Naive thymus-derived CD8-positive, alpha-beta T cell (primary cell): ENCODE measurements around the gene GPR42. TPM values are rescaled to one million over a fixed set of nuclear protein-coding genes. Genes with fewer than 3 reads are reported as not detected.

Experiments used
- microRNA-seq: library from miRNA; unstranded; fragments of <30 nt; microRNA quantifications from one replicate; pipeline ENCODE4 v1.2.0, GENCODE V29; 2022; ENCODE audit warnings: borderline microRNAs expressed
- polyA plus RNA-seq, 3 donors: library from polyadenylated mRNA; unstranded; fragments of 300-500 nt; fragmentation: Illumina TruSeq; gene quantifications; one replicate each; pipeline ENCODE4 v1.2.3, GENCODE V29; 2021
- total RNA-seq, 8 experiments: library from RNA in 2 of 8; stranded (reverse) in 2 of 8; gene quantifications; one replicate each; pipeline ENCODE4 v1.2.3 and lab custom pipeline; 2021 to 2026

GPR42 gene
- total and polyA plus RNA-seq, 5 experiments from 2014 or later, result not detected

Small RNA genes lying within 50 kb of the gene (microRNA-seq; reads per million reads assigned to microRNA genes)
- 1.7 reads per million for gene MIR5196

Other genes with a start within 250 kb of the GPR42 start
- 1 to 10 TPM in 1 of 2 experiments, under 1 TPM in 1; 0.52 to 1.6 TPM for gene LGI4, start 236.0 kb upstream of the GPR42 start, total RNA-seq
- under 1 TPM in 1 of 3 donors, not detected in 2; 0.18 TPM for gene LGI4, start 236.0 kb upstream of the GPR42 start, polyA plus RNA-seq
- gene FXYD1, start 232.2 kb upstream of the GPR42 start, total RNA-seq, result 1 to 10 TPM in 1 of 2 experiments, not detected in 1; 1.1 TPM
- under 1 TPM in 2 of 3 donors, not detected in 1; 0.77 TPM for gene FXYD1, start 232.2 kb upstream of the GPR42 start, polyA plus RNA-seq
- 1 to 10 TPM; 5.4 to 6.4 TPM for gene FXYD7, start 227.8 kb upstream of the GPR42 start, total RNA-seq
- 10 to 100 TPM in 1 of 3 donors, 1 to 10 TPM in 2; 3.7 to 10.2 (median 8.8) TPM for gene FXYD7, start 227.8 kb upstream of the GPR42 start, polyA plus RNA-seq
- gene FXYD5, start 216.3 kb upstream of the GPR42 start, total RNA-seq, result 100 to 1,000 TPM; 339 to 351 TPM
- gene FXYD5, start 216.3 kb upstream of the GPR42 start, polyA plus RNA-seq, result 100 to 1,000 TPM; 281 to 544 (median 452) TPM
- gene FAM187B, start 142.3 kb upstream of the GPR42 start, total RNA-seq, result not detected
- gene FAM187B, start 142.3 kb upstream of the GPR42 start, polyA plus RNA-seq, result not detected
- gene LSR, start 122.1 kb upstream of the GPR42 start, total RNA-seq, result 10 to 100 TPM; 57.4 to 59.9 TPM
- 100 to 1,000 TPM in 1 of 3 donors, 10 to 100 TPM in 2; 36.7 to 106 (median 65.7) TPM for gene LSR, start 122.1 kb upstream of the GPR42 start, polyA plus RNA-seq
- gene USF2, start 102.1 kb upstream of the GPR42 start, total RNA-seq, result 100 to 1,000 TPM; 226 to 232 TPM
- gene USF2, start 102.1 kb upstream of the GPR42 start, polyA plus RNA-seq, result 1 to 10 TPM; 4.5 to 6.9 (median 5.2) TPM
- 1 to 10 TPM; 2.5 to 2.6 TPM for gene HAMP, start 88.5 kb upstream of the GPR42 start, total RNA-seq
- under 1 TPM in 1 of 3 donors, not detected in 2; 0.06 TPM for gene HAMP, start 88.5 kb upstream of the GPR42 start, polyA plus RNA-seq
- not detected for gene MAG, start 78.9 kb upstream of the GPR42 start, total RNA-seq
- under 1 TPM in 1 of 3 donors, not detected in 2; 0.08 TPM for gene MAG, start 78.9 kb upstream of the GPR42 start, polyA plus RNA-seq
- gene CD22, start 41.9 kb upstream of the GPR42 start, total RNA-seq, result 10 to 100 TPM; 20.0 to 21.1 TPM
- under 1 TPM in 2 of 3 donors, not detected in 1; 0.46 to 0.73 TPM for gene CD22, start 41.9 kb upstream of the GPR42 start, polyA plus RNA-seq
- not detected for gene FFAR1, start 23.2 kb upstream of the GPR42 start, total RNA-seq
- gene FFAR1, start 23.2 kb upstream of the GPR42 start, polyA plus RNA-seq, result not detected
- not detected for gene FFAR3, start 12.6 kb upstream of the GPR42 start, total RNA-seq
- not detected for gene FFAR3, start 12.6 kb upstream of the GPR42 start, polyA plus RNA-seq
- not detected for gene FFAR2, start 77.2 kb downstream of the GPR42 start, total RNA-seq
- not detected for gene FFAR2, start 77.2 kb downstream of the GPR42 start, polyA plus RNA-seq
- not detected for gene KRTDAP, start 119.4 kb downstream of the GPR42 start, total RNA-seq
- gene KRTDAP, start 119.4 kb downstream of the GPR42 start, polyA plus RNA-seq, result not detected
- gene DMKN, start 142.6 kb downstream of the GPR42 start, total RNA-seq, result 1 to 10 TPM; 1.8 to 2.6 TPM
- gene DMKN, start 142.6 kb downstream of the GPR42 start, polyA plus RNA-seq, result 1 to 10 TPM in 1 of 3 donors, under 1 TPM in 2; 0.27 to 5.8 (median 0.42) TPM
- gene SBSN, start 157.2 kb downstream of the GPR42 start, total RNA-seq, result under 1 TPM in 1 of 2 experiments, not detected in 1; 0.31 TPM
- not detected for gene SBSN, start 157.2 kb downstream of the GPR42 start, polyA plus RNA-seq
- gene GAPDHS, start 162.4 kb downstream of the GPR42 start, total RNA-seq, result not detected
- not detected for gene GAPDHS, start 162.4 kb downstream of the GPR42 start, polyA plus RNA-seq
- 10 to 100 TPM; 31.1 to 34.3 TPM for gene TMEM147, start 174.6 kb downstream of the GPR42 start, total RNA-seq
- gene TMEM147, start 174.6 kb downstream of the GPR42 start, polyA plus RNA-seq, result 100 to 1,000 TPM; 151 to 159 (median 157) TPM
- not detected for gene ATP4A, start 192.6 kb downstream of the GPR42 start, total RNA-seq
- gene ATP4A, start 192.6 kb downstream of the GPR42 start, polyA plus RNA-seq, result not detected
- gene PMIS2, start 215.1 kb downstream of the GPR42 start, total RNA-seq, result not detected
- not detected for gene PMIS2, start 215.1 kb downstream of the GPR42 start, polyA plus RNA-seq
- 10 to 100 TPM; 27.1 to 29.8 TPM for gene HAUS5, start 241.7 kb downstream of the GPR42 start, total RNA-seq
- 1 to 10 TPM; 6.6 to 7.7 (median 7.2) TPM for gene HAUS5, start 241.7 kb downstream of the GPR42 start, polyA plus RNA-seq